Measurements from ENCODE around the gene MVB12B. TPM values are rescaled to one million over a fixed set of nuclear protein-coding genes. Genes with fewer than 3 reads are reported as not detected.

MVB12B gene
- total RNA-seq, 1 experiment from 2014 or later, result 10.9 TPM

- CTCF ChIA-PET, result interaction anchor here (1.1 to 4.3 kb wide), 9 partner anchors 9 to 282 kb away, joined by 3 to 84 read pairs (median 6); no protein-coding TSS in a partner anchor
- Histone ChIP-seq H3K9me2 (ENCODE audit: insufficient read depth) (no peaks in the 10 kb centered on the region), H3K9me3 (ENCODE audit: control insufficient read depth in 1 of 2, insufficient read depth in 1 of 2, low read depth in 1 of 2, low read length in 2 of 2) (no peaks in the 10 kb centered on the region), H3K79me2 (ENCODE audit: insufficient read depth, low read length) (no peaks in the 10 kb centered on the region), H3K27me3 (ENCODE audit: insufficient read depth, low read length) (no peaks in the 10 kb centered on the region), H4K20me1 (ENCODE audit: insufficient read depth) (no peaks in the 10 kb centered on the region), H3K36me3 (ENCODE audit: control insufficient read depth in 1 of 2, insufficient read depth in 2 of 2, low read length in 2 of 2) (no peaks in the 10 kb centered on the region), H3K27ac (ENCODE audit: low read depth, low read length) (no peak overlapping the region), H3K4me1 (ENCODE audit: control insufficient read depth in 1 of 2, insufficient read depth in 2 of 2, low read length in 2 of 2) (peaks cover 0 to 13% of the 10 kb centered on the region in 2 experiments; a peak in 1 of 4 replicates), H3K4me2 (ENCODE audit: low read length) (peak overlapping the region; percentile 89), H2AFZ (ENCODE audit: low read depth, low read length, poor library complexity, severe bottlenecking) (no peak overlapping the region), H3K4me3 (replicated peaks in 1 of 2; ENCODE audit: low read depth in 1 of 2, low read length in 2 of 2) (peak overlapping the region; percentile 31 to 57; a peak in 2 of 4 replicates), H3K9ac (ENCODE audit: low read length) (no peak overlapping the region; the same call in 1 of the 2 replicates)
- no peak for ATAC-seq
- DNase-seq (ENCODE audit: low read depth, low spot score), result no peak
- POLR2A ChIA-PET, result no interaction called here
- intact Hi-C loops (cut with micrococcal nuclease), result loop anchor here (1.0 to 10.0 kb wide), 4 partner anchors 58 to 355 kb away; no protein-coding TSS in a partner anchor
- no TSS peak for BruUV-seq (replicated peaks)
- RAD21 ChIA-PET (ENCODE audit: low non-redundant PET in 1 of 2, low total read pairs in 2 of 2, uncharacterized antibody in 2 of 2, unreplicated experiment in 2 of 2), result interaction anchor here (1.0 to 1.4 kb wide), 2 partner anchors 58 kb away, joined by 4 to 6 read pairs; no protein-coding TSS in a partner anchor
- no peak for TF ChIP-seq SIN3A (IDR thresholded peaks at IDR 0.05; ENCODE audit: low read depth)
- no peak for TF ChIP-seq ELF1 (IDR thresholded peaks at IDR 0.05; ENCODE audit: borderline replicate concordance, low read depth)
- no peak for TF ChIP-seq POLR2AphosphoS5 (IDR thresholded peaks at IDR 0.05; ENCODE audit: low read depth, low read length)
Measured at GRCh38 chr9:126499911-126500599, 173.4 kb downstream of the MVB12B start.

GRCh38 chr9:126500600-126501382 lies 174.2 kb downstream of the MVB12B start:
- CTCF ChIA-PET, result interaction anchor here (1.2 to 4.3 kb wide), 6 partner anchors 10 to 281 kb away, joined by 3 to 84 read pairs (median 7); no protein-coding TSS in a partner anchor
- TF ChIP-seq RAD21 (IDR thresholded peaks at IDR 0.05; ENCODE audit: low read depth) (peak; percentile 91), ZFX (IDR thresholded peaks at IDR 0.05) (no peak), EZH2 (IDR thresholded peaks at IDR 0.05) (no peak), CBX3 (IDR thresholded peaks at IDR 0.05; ENCODE audit: low read depth) (no peak), POLR2AphosphoS5 (IDR thresholded peaks at IDR 0.05; ENCODE audit: low read depth, low read length) (no peak), SRF (IDR thresholded peaks at IDR 0.05; ENCODE audit: low read depth) (no peak), SIN3A (IDR thresholded peaks at IDR 0.05; ENCODE audit: low read depth) (no peak), CTCF (IDR thresholded peaks at IDR 0.05 in 2 of 3, conservative IDR thresholded peaks at IDR 0.05 in 1 of 3; ENCODE audit: borderline replicate concordance in 1 of 3, insufficient read depth in 1 of 3, low read depth in 2 of 3, low read length in 2 of 3) (peak; percentile 87 to 90 (median 88)), ELF1 (IDR thresholded peaks at IDR 0.05; ENCODE audit: borderline replicate concordance, low read depth) (no peak)
- TF ChIP-seq, protein P1, sequence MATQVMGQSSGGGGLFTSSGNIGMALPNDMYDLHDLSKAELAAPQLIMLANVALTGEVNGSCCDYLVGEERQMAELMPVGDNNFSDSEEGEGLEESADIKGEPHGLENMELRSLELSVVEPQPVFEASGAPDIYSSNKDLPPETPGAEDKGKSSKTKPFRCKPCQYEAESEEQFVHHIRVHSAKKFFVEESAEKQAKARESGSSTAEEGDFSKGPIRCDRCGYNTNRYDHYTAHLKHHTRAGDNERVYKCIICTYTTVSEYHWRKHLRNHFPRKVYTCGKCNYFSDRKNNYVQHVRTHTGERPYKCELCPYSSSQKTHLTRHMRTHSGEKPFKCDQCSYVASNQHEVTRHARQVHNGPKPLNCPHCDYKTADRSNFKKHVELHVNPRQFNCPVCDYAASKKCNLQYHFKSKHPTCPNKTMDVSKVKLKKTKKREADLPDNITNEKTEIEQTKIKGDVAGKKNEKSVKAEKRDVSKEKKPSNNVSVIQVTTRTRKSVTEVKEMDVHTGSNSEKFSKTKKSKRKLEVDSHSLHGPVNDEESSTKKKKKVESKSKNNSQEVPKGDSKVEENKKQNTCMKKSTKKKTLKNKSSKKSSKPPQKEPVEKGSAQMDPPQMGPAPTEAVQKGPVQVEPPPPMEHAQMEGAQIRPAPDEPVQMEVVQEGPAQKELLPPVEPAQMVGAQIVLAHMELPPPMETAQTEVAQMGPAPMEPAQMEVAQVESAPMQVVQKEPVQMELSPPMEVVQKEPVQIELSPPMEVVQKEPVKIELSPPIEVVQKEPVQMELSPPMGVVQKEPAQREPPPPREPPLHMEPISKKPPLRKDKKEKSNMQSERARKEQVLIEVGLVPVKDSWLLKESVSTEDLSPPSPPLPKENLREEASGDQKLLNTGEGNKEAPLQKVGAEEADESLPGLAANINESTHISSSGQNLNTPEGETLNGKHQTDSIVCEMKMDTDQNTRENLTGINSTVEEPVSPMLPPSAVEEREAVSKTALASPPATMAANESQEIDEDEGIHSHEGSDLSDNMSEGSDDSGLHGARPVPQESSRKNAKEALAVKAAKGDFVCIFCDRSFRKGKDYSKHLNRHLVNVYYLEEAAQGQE (IDR thresholded peaks at IDR 0.05; ENCODE audit: low read depth), result no peak
- RAD21 ChIA-PET (ENCODE audit: low non-redundant PET in 1 of 2, low total read pairs in 2 of 2, uncharacterized antibody in 2 of 2, unreplicated experiment in 2 of 2), result interaction anchor here (1.0 to 1.4 kb wide), 2 partner anchors 57 kb away, joined by 4 to 6 read pairs; no protein-coding TSS in a partner anchor
- H3K36me3 ChIP-seq (ENCODE audit: control insufficient read depth in 1 of 2, insufficient read depth in 2 of 2, low read length in 2 of 2), result no peaks in the 10 kb centered on the region
- H3K9ac ChIP-seq (ENCODE audit: low read length), result no peak overlapping the region
- no peaks in the 10 kb centered on the region for H3K27me3 ChIP-seq (ENCODE audit: insufficient read depth, low read length)
- BruUV-seq (replicated peaks), result no TSS peak
- H3K79me2 ChIP-seq (ENCODE audit: insufficient read depth, low read length), result no peaks in the 10 kb centered on the region
- H3K27ac ChIP-seq (ENCODE audit: low read depth, low read length), result no peak overlapping the region; the same call in 1 of the 2 replicates
- DNase-seq (ENCODE audit: low read depth, low spot score) (peak; percentile 19), ATAC-seq (peak; percentile 82)
- peaks cover 0 to 13% of the 10 kb centered on the region in 2 experiments; a peak in 1 of 4 replicates for H3K4me1 ChIP-seq (ENCODE audit: control insufficient read depth in 1 of 2, insufficient read depth in 2 of 2, low read length in 2 of 2)
- no peak overlapping the region for H3K4me3 ChIP-seq (replicated peaks in 1 of 2; ENCODE audit: low read depth in 1 of 2, low read length in 2 of 2)
- H3K4me2 ChIP-seq (ENCODE audit: low read length), result no peak overlapping the region
- H2AFZ ChIP-seq (ENCODE audit: low read depth, low read length, poor library complexity, severe bottlenecking), result no peak overlapping the region
- H3K9me3 ChIP-seq (ENCODE audit: control insufficient read depth in 1 of 2, insufficient read depth in 1 of 2, low read depth in 1 of 2, low read length in 2 of 2), result no peaks in the 10 kb centered on the region
- H3K9me2 ChIP-seq (ENCODE audit: insufficient read depth), result no peaks in the 10 kb centered on the region
- intact Hi-C loops (cut with micrococcal nuclease), result loop anchor here (2.0 kb wide), 1 partner anchor 190 kb away; no protein-coding TSS in a partner anchor
- POLR2A ChIA-PET, result no interaction called here
- H4K20me1 ChIP-seq (ENCODE audit: insufficient read depth), result no peaks in the 10 kb centered on the region

All from HCT116 (cell line).